Omental fat pad (tissue), 4 donors: Measurements from ENCODE around the gene TRIP13. TPM values are rescaled to one million over a fixed set of nuclear protein-coding genes. Genes with fewer than 3 reads are reported as not detected.

Experiments
- ATAC-seq: fragments of 150-250 bp; one replicate; pipeline ENCODE4 v1.9.1; 2016; ENCODE audit warnings: mild to moderate bottlenecking, moderate library complexity; ENCODE audit not compliant: low FRiP score
- DNase-seq: peaks from one replicate; pipeline ENCODE4 v3.0.0-alpha.2; 2019; ENCODE audit warnings: low spot score
- total RNA-seq, 4 donors: library from RNA; depleted of rRNA; stranded (reverse); fragments of >200 nt; gene quantifications; one replicate each; pipeline ENCODE4 v1.1.0, GENCODE V29; 2016
- TF ChIP-seq, protein P1 (sequence below), 3 donors: fragments of 450-650 bp; IDR thresholded peaks; one replicate each; pipeline ENCODE4 v1.5.1; 2016 to 2017; ENCODE audit warnings: antibody characterized with exemption in 3 of 3, mild to moderate bottlenecking in 3 of 3, moderate library complexity in 2 of 3

Gene TRIP13
- total RNA-seq, 4 donors from 2014 or later = 0.79 to 3.0 (median 0.93) TPM

DNA sequence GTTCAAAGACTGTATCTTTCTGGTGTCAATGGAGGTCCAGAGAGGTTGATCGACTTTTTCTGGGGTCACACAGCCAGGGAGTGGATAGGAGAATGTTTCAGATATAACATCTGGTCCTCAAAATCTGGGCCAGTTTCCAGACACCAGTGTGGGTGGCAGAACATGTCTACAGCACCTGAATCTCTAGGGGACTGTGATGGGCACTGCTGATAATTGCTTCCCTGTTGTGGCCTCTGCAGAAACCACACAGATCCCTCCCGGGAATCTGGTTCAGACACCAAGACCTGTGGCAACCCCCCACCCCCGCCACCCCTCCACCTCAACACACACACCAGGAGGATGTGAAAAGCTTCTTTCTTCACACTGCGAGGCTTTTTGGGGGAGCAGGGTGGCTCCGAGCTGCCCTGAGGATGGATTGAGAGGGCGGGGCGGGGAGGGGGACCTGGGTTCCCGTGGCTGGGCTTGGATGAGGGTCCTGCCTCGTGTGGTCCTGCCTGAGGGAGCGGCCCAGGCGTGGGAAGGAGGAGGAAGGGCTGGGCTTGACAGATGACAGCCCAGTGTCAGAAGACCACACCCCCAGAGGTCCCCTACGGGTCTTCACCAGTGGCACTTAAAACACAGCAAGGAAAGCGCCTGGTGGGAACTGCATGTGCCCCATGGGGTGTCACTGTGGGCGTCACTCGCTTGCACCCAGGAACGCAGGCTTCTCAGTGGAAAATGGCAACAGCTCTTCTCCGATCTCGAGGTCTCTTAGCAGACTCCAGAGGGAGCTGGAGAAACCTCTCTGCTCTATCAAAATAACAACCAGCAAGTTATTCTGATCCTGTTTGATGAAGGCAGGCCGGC lies 55.2 kb downstream of the TRIP13 start:
- TF ChIP-seq, protein P1, sequence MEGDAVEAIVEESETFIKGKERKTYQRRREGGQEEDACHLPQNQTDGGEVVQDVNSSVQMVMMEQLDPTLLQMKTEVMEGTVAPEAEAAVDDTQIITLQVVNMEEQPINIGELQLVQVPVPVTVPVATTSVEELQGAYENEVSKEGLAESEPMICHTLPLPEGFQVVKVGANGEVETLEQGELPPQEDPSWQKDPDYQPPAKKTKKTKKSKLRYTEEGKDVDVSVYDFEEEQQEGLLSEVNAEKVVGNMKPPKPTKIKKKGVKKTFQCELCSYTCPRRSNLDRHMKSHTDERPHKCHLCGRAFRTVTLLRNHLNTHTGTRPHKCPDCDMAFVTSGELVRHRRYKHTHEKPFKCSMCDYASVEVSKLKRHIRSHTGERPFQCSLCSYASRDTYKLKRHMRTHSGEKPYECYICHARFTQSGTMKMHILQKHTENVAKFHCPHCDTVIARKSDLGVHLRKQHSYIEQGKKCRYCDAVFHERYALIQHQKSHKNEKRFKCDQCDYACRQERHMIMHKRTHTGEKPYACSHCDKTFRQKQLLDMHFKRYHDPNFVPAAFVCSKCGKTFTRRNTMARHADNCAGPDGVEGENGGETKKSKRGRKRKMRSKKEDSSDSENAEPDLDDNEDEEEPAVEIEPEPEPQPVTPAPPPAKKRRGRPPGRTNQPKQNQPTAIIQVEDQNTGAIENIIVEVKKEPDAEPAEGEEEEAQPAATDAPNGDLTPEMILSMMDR (IDR thresholded peaks at IDR 0.05) = no peak
- ATAC-seq = no peak
- no peak for DNase-seq

DNA sequence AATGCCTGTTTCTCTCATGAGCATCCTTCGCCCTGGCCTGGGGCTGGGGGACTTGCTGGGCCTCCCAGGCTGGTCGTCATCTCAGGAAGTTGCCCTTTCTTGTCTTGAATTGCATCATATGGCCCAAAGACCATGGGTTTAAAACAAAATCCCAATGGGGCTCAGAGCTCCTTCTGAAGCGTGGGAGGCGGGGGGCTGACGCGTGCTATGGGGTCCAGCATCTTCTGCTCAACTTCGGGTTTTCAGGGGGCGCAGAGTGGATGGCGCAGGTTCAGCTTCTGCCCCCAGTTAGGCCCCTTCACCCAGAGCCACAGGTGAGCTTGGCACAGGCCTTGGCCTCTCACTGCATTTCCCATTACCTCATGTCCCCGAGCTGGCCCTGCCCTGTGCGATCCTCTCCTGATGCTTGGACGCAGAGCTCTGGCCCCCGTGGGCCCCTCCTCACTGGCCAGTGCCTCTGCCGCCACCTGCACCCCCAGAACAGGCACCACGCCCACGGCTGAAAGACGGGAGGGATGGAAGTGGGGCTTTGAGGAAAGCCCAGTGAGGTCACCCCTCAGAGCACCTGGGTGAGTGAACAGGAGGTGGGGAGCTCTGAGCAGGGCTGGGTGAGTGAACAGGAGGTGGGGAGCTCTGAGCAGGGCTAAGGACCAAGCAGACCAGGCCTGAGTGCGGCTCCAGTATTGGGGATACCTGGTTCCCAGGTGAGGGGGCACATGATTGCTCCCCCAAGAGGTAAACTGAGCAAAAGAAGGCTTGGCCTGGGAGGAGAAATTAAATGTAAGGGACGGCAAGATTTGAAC lies 56.0 kb downstream of the TRIP13 start:
- ATAC-seq (no peak), DNase-seq (no peak)
- TF ChIP-seq, protein P1 (IDR thresholded peaks at IDR 0.05) = no peak

DNA sequence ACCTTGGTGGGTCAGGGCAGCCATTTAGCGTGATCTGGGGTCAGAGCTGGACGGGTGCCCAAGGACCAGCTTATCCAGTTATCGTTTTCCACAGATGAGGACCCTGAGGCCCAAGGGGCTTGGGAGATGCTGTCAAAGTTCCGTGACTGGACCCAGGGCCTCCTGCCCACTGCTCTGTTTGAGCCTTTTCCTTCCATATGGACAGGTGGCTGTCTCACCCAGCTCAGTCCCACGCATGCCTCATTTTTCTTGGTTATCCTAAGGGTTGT lies 56.5 kb downstream of the TRIP13 start:
- no peak for ATAC-seq
- TF ChIP-seq, protein P1 (IDR thresholded peaks at IDR 0.05) = no peak
- no peak for DNase-seq

DNA sequence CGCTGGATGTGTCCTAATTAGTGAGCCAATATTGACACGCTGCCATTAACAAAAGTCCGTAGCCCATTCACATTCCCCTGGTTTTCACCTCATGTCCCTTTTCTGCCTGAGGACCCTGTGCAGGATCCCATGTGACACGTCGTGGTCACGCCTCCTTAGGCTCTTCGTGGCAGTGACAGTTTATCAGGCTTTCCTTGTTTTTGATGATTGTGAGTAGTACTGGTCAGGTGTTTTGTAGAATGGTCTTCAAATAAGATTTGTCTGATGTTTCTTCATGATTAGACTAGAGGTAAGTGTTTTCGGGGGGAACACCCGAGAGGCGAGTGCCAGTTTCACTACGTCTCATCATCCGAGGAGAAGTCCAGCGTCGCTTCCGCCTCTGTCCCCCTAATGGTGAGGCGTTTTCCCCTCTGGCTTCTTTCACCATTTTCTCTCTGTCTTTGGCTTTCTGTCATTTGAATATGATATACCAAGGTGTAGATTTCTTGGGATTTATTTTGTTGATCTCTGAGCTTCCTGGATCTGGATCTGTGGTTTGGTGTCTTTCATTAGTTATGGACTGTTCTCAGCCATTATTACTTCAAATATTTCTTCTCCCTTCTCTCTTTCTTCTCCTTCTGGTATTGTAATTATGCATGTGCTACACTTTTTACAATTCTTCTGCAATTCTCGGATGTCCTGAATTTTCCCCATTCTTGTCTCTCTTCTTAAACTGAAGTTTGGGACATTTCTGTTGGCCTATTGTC lies 57.3 kb downstream of the TRIP13 start:
- ATAC-seq (no peak), DNase-seq (no peak)
- TF ChIP-seq, protein P1 (IDR thresholded peaks at IDR 0.05) = no peak

DNA sequence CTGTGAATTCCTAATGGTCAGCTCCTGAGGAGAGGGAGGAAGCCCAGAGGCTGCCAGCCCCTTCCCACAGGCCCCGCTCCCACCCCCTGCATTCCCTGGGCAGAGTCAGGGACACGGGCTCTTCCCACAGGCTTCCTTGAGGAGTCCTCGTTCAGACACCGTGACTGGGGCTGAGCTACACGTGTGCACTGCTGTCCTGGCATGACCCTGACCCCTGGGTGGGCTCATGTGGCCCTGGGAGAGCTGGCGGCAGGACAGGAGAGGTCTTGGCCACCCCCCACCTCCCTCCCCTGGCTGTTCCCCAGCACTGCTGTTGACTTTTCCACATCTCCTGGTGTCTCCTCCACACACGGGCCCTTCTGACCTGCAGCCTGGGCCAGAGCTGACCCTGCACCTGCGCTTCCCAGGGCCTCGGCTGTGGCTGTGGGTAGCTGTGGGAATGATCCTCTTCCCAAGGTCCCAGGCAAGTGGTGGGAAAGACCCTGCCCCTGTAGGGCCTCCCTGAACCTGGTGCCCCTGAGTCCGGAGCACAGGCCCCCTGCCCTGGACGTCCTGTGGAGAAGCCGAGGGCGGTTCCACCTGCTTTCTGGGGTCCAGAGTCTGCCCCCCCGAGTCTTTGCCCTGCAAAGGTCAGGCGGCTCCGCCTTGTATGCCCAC lies 59.4 kb downstream of the TRIP13 start:
- TF ChIP-seq, protein P1 (IDR thresholded peaks at IDR 0.05) = no peak
- ATAC-seq = no peak
- DNase-seq = no peak

DNA sequence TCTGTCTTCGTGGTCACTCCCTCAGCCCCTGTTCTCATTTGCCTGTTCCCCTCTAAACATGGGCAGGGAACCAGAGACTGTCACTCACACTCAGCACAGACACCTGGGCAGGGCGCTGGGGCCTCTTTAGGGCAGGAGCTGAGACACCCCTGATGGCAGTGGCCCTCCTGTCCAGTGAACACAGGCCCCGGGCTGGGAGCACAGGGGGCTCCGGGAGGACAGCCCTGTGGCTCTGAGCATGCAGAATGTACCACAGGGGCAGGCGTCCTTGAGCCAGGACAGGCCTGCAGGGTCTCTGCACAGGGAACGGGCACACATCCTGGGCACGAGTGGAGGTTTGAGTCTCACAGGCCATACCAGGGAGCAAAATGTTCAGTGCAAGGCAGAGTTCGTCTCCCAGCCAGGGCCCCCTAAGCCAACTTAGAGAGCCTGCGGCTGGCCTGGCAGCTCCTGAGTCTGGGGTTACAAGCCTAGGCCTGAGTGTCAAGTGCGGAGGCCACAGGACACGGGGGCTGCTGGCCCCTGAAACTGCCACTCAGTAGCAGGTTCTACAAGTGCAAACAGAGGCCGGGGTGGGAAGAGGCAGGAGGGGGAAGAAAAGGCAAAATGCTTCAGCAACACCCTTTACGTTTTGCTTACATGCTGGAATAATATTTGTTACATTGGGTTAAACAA lies 60.0 kb downstream of the TRIP13 start:
- TF ChIP-seq, protein P1 (IDR thresholded peaks at IDR 0.05) = no peak
- DNase-seq = no peak
- ATAC-seq = no peak
